ENCODE results near the gene SETBP1.

Gene SETBP1

DNA sequence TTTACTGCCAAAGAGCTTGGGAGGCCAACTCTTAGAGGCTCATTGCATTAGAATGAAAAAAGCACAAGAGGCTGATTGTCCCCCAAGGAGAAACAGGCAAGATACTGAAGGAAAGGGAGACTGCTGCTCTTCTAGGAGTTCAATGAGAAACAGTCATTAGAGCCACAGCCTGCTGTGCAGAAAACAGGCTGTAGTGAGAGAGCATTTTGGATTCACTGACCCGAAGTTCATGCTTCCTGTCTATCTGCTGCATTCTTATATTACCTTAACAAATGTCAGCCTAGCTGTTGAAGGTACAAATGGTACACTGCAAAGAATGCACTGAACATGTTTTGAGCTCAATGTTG is 423.3 kb downstream of the SETBP1 start (continued):
- TF ChIP-seq WT1 (tag by site-specific recombination; IDR thresholded peaks at IDR 0.05) (no peak), ZBTB8A (tag by site-specific recombination; IDR thresholded peaks at IDR 0.05) (no peak), ZNF37A (tag by site-specific recombination; IDR thresholded peaks at IDR 0.05) (no peak)
- TF ChIP-seq, protein P1, sequence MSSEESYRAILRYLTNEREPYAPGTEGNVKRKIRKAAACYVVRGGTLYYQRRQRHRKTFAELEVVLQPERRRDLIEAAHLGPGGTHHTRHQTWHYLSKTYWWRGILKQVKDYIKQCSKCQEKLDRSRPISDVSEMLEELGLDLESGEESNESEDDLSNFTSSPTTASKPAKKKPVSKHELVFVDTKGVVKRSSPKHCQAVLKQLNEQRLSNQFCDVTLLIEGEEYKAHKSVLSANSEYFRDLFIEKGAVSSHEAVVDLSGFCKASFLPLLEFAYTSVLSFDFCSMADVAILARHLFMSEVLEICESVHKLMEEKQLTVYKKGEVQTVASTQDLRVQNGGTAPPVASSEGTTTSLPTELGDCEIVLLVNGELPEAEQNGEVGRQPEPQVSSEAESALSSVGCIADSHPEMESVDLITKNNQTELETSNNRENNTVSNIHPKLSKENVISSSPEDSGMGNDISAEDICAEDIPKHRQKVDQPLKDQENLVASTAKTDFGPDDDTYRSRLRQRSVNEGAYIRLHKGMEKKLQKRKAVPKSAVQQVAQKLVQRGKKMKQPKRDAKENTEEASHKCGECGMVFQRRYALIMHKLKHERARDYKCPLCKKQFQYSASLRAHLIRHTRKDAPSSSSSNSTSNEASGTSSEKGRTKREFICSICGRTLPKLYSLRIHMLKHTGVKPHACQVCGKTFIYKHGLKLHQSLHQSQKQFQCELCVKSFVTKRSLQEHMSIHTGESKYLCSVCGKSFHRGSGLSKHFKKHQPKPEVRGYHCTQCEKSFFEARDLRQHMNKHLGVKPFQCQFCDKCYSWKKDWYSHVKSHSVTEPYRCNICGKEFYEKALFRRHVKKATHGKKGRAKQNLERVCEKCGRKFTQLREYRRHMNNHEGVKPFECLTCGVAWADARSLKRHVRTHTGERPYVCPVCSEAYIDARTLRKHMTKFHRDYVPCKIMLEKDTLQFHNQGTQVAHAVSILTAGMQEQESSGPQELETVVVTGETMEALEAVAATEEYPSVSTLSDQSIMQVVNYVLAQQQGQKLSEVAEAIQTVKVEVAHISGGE (tag by site-specific recombination; conservative IDR thresholded peaks at IDR 0.05; ENCODE audit: low read depth): no peak

DNA sequence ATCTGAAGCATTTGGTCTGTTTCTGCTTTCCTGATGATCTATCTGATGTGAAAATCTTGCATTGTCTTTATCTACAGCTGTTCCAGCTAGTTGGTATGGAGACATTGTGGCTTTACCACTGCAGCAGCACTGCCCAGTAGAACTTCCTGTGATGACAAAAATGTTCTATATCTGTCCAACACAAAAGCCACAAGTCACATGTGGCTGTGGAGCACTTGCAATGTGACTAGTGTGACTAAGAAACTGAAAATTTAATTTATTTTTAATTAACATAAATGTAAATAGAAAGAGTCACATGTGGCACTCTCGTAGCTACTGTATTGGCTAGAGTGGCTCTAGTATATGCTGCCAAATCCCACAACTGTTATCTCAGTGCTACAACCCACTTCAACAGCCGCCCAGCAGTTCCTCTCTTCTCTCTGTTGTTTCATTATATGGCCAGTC is 425.7 kb downstream of the SETBP1 start:
- Histone ChIP-seq H3K36me3 (ENCODE audit: control insufficient read depth in 2 of 2, insufficient read depth in 1 of 2, low read length in 2 of 2) (no peaks in the 10 kb centered on the region), H3K4me3 (ENCODE audit: low read depth, low read length) (no peak overlapping the region), H3K9me3 (ENCODE audit: control insufficient read depth, insufficient read depth, low read depth, low read length) (no peaks in the 10 kb centered on the region), H3K4me1 (ENCODE audit: control insufficient read depth, insufficient read depth, low read length) (no peaks in the 10 kb centered on the region), H3K27ac (ENCODE audit: extremely low read depth, low read depth, low read length) (no peak overlapping the region)
- ChIA-PET POLR2A (no interaction called here), CTCF (interaction anchor here (0.9 to 1.2 kb wide), 2 partner anchors 10 to 107 kb away, joined by 3 read pairs; no protein-coding TSS in a partner anchor)
- TF ChIP-seq KLF7 (tag by site-specific recombination; IDR thresholded peaks at IDR 0.05; ENCODE audit: borderline replicate concordance) (no peak), YY2 (tag by site-specific recombination; IDR thresholded peaks at IDR 0.05) (no peak), ZNF76 (tag by site-specific recombination; IDR thresholded peaks at IDR 0.05; ENCODE audit: borderline replicate concordance, low read depth) (no peak), ZNF561 (tag by site-specific recombination; IDR thresholded peaks at IDR 0.05; ENCODE audit: borderline replicate concordance) (no peak), ZNF184 (tag by site-specific recombination; IDR thresholded peaks at IDR 0.05) (no peak), ZNF624 (tag by site-specific recombination; IDR thresholded peaks at IDR 0.05) (no peak), ZNF558 (tag by site-specific recombination; IDR thresholded peaks at IDR 0.05) (no peak), ZBTB20 (tag by site-specific recombination; IDR thresholded peaks at IDR 0.05) (no peak), HOXC10 (CRISPR knock-in tag; IDR thresholded peaks at IDR 0.05) (no peak), SCRT1 (tag by site-specific recombination; IDR thresholded peaks at IDR 0.05; ENCODE audit: borderline replicate concordance) (no peak)
- TF ChIP-seq, protein P2, sequence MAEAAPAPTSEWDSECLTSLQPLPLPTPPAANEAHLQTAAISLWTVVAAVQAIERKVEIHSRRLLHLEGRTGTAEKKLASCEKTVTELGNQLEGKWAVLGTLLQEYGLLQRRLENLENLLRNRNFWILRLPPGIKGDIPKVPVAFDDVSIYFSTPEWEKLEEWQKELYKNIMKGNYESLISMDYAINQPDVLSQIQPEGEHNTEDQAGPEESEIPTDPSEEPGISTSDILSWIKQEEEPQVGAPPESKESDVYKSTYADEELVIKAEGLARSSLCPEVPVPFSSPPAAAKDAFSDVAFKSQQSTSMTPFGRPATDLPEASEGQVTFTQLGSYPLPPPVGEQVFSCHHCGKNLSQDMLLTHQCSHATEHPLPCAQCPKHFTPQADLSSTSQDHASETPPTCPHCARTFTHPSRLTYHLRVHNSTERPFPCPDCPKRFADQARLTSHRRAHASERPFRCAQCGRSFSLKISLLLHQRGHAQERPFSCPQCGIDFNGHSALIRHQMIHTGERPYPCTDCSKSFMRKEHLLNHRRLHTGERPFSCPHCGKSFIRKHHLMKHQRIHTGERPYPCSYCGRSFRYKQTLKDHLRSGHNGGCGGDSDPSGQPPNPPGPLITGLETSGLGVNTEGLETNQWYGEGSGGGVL (tag by site-specific recombination; IDR thresholded peaks at IDR 0.05): no peak
- TF ChIP-seq, protein P1 (tag by site-specific recombination; conservative IDR thresholded peaks at IDR 0.05; ENCODE audit: low read depth): no peak

- no peaks in the 10 kb centered on the region for H3K4me1 ChIP-seq (ENCODE audit: control insufficient read depth, insufficient read depth, low read length)
- TF ChIP-seq ZNF701 (tag by site-specific recombination; IDR thresholded peaks at IDR 0.05) (no peak), ZNF221 (tag by site-specific recombination; IDR thresholded peaks at IDR 0.05; ENCODE audit: borderline replicate concordance) (no peak), SCRT2 (tag by site-specific recombination; IDR thresholded peaks at IDR 0.05) (no peak), ZNF19 (tag by site-specific recombination; IDR thresholded peaks at IDR 0.05; ENCODE audit: low read depth) (no peak), ZNF792 (tag by site-specific recombination; IDR thresholded peaks at IDR 0.05) (no peak), ZNF175 (tag by site-specific recombination; IDR thresholded peaks at IDR 0.05) (no peak), KLF9 (tag by site-specific recombination; IDR thresholded peaks at IDR 0.05; ENCODE audit: low read depth) (no peak), ZNF202 (tag by site-specific recombination; IDR thresholded peaks at IDR 0.05; ENCODE audit: borderline replicate concordance) (no peak), ZNF2 (tag by site-specific recombination; IDR thresholded peaks at IDR 0.05) (no peak), ZNF473 (tag by site-specific recombination; IDR thresholded peaks at IDR 0.05) (no peak), ZNF404 (tag by site-specific recombination; IDR thresholded peaks at IDR 0.05) (no peak), ZNF768 (tag by site-specific recombination; IDR thresholded peaks at IDR 0.05) (no peak), ZNF600 (tag by site-specific recombination; IDR thresholded peaks at IDR 0.05) (no peak)
Measured at GRCh38 chr18:45107425-45107824, 426.7 kb downstream of the SETBP1 start.

More at GRCh38 chr18:45107425-45107824, 426.7 kb downstream of the SETBP1 start:
- Histone ChIP-seq H3K27ac (ENCODE audit: extremely low read depth, low read depth, low read length) (no peak overlapping the region), H3K4me3 (ENCODE audit: low read depth, low read length) (no peak overlapping the region), H3K9me3 (ENCODE audit: control insufficient read depth, insufficient read depth, low read depth, low read length) (no peaks in the 10 kb centered on the region), H3K36me3 (ENCODE audit: control insufficient read depth in 2 of 2, insufficient read depth in 1 of 2, low read length in 2 of 2) (no peaks in the 10 kb centered on the region)
- CTCF ChIA-PET: interaction anchor here (0.6 to 0.9 kb wide), 3 partner anchors 60 to 1520 kb away, joined by 3 to 4 read pairs (median 4); no protein-coding TSS in a partner anchor
- POLR2A ChIA-PET: no interaction called here
